GM18505 (cell line): Measurements from ENCODE around the gene TBC1D13.
A peak's percentile ranks its signal among the peaks of the same experiment; 100 is the strongest.

ENCODE experiments used
- ATAC-seq: cut with Tn5 transposase; IDR thresholded peaks from one replicate; pipeline ENCODE4 v1.9.1; 2021; ENCODE audit not compliant: unreplicated experiment
- POLR2A ChIP-seq: IDR thresholded peaks from 4 replicates; pipeline ENCODE4 v1.6.1; 2011; ENCODE audit warnings: borderline replicate concordance; ENCODE audit not compliant: insufficient read depth, insufficient read length; ENCODE audit errors: extremely low read depth

TBC1D13 gene

GRCh38 chr9:128821584-128822406 lies 34.7 kb downstream of the TBC1D13 start:
- no peak for ATAC-seq

GRCh38 chr9:128822407-128823042 lies 35.5 kb downstream of the TBC1D13 start:
- ATAC-seq = no peak
- TF ChIP-seq POLR2A = no peak

More at GRCh38 chr9:128821584-128822406, 34.7 kb downstream of the TBC1D13 start:
- no peak for TF ChIP-seq POLR2A

DNA sequence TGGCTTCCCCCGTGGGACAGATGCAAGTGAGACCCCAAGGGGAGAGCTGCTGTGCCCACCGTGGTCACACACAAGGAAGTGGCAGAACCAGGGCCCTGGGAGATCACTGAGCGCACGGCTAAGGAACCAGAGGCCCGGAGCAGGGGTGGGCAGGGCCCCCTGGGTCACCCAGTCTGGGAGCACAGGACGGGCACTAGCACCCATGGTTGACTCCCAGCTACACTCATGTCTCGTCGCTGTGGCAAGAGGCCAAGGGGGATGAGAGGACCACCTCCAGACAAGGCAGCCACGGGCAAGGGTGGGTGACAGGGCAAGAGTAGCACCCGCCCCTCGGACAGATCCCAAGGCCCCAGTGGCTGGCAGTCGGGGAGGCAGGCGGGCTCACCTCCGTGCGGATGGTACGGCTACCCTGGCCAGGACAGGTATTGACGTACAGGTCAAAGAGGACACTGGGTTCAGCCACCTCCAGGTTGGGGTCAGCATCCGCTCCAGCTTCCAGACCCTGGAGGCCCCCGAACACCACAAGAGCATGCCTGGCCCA lies 36.4 kb downstream of the TBC1D13 start:
- ATAC-seq = no peak
- TF ChIP-seq POLR2A = no peak

GRCh38 chr9:128823903-128824406 lies 36.9 kb downstream of the TBC1D13 start:
- no peak for ATAC-seq
- no peak for TF ChIP-seq POLR2A

DNA sequence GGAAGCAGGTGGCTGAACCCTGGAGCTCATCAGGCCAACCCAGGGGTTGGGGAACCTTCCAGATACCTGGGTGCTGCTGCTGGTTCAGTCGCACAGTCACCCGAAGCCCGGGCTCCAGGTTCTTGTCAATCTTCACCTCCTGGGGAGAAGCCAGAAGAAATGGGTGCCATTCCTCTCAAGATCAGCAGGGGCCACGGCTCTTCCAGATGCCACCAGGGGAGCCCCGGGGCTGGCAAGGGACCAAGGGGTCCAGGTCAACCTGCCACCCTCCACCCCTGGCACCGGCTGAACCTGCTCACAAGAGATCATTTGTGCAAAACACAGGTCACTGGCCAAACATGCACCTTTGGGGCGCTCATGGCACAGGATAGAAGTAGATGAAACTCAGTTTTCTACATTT lies 37.9 kb downstream of the TBC1D13 start:
- TF ChIP-seq POLR2A = no peak
- ATAC-seq = no peak

GRCh38 chr9:128825923-128826700 lies 39.1 kb downstream of the TBC1D13 start:
- ATAC-seq = no peak
- no peak for TF ChIP-seq POLR2A

DNA sequence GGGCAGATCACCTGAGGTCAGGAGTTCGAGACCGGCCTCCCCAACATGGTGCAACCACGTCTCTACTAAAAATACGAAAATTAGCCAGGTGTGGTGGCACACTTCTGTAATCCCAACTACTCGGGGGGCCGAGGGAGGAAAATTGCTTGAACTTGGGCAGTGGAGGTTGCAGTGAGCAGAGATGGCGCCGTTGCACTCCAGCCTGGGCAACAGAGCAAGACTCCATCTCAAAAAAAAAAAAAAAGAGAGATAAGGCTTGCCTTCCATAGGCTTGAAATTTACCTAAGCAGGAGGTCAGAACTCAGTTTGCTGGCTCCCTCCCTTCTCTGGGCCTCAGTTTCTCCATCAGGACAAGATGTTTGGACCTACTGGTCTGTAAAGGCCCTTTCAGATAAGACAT lies 41.2 kb downstream of the TBC1D13 start:
- no peak for ATAC-seq
- TF ChIP-seq POLR2A = no peak

DNA sequence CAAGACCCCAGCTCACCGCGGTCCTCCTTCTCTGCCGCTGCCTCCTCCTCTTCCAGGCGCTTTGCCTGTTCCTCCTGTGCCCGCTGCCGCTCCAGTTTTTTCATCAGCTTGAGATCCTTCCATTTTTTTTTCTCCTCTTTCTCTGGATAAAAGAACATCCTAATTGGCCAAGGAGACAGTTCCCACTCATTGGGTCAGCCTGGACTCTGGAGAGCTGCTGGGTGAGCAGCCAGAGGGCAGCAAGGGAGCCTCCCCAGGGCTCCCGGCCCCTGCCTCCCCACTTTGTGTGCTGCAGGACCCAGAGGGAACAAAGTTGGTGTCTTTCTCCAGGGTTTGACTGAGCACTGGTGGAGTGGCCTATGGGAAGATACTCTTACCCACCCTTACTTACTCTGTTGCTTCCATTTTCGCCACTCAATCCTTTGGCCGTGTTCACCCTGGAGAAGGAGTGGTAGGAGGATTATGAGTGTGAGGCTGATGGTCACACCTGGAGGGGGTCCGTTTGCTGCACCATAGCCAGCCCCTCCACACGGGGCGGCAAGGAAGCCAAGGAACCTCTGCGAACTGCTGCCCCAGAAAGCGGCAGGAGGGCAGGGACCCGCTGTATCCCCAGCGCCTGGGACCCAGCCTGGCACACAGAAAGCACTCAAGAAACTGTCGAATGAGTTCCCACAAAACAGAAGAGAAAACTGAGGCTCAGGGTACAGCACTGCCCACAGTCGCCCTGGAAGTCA lies 41.8 kb downstream of the TBC1D13 start:
- ATAC-seq = no peak
- TF ChIP-seq POLR2A = no peak

DNA sequence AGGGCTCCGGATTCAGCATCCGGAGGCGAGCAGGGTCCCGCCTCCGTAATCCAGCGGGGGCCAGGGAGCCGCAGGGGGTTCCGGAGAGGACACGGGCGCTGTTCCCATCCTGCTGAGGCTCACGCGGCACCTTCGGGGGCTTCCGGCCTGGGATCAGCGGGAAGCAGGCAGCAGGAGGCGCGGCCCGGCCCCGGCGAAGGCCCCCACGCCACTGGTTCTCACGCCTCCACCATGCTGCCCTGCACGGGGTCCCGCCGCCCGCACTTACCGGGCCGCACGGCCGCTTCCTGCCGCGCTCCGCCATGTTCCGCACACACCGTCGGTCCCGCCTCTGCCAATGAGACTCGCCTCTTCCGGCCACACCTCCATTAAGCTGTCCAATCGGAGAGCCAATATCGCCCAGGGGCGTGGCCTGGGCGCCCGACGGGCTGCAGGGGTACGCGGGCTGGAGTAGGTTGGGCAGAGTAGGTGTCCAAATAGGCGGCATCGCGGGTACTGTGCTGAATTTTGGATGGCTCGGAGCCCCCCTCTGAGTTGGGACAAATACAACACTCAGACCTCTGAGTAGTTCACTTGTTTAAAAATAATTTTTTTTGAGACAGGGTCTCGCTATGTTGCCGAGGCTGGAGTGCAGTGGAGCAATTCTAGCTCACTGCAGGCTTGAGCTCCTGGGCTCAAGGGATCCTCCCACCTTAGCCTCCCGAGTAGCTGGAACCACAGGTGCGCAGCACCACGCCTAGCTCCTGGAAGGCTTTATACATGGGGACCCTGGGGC lies 42.6 kb downstream of the TBC1D13 start, which contains the start of gene SPOUT1:
TSS of gene SPOUT1 (minus strand) at position 318 of the 775 bp plus-strand sequence. CDS start at position 304, 14 bp downstream.
- peak; percentile 94 for ATAC-seq

DNA sequence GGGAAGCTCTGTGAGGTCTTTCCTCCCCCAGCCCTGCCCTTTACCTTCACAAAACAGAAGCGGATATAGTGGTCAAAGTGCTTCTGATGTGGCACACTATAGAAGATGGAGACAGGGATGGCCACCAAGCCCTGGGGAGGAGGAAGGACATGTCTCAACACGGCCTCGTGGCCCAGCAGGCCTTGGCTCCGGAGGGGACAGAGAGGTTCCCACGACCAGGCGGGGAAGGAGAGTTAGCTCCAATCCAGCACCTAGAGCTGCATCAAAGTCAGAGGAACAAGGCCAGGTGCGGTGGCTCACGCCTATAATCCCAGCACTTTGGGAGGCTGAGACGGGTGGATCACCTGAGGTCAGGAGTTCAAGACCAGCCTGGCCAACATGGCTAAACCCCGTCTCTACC lies 46.6 kb downstream of the TBC1D13 start:
- ATAC-seq = no peak
- no peak for TF ChIP-seq POLR2A

More for the DNA sequence above, 42.6 kb downstream of the TBC1D13 start, which contains the start of gene SPOUT1:
- peak; percentile 90 for TF ChIP-seq POLR2A
